SH-SY5Y (cell line): ENCODE measurements around the gene CD44.

ENCODE experiments used
- GATA2 ChIP-seq: IDR thresholded peaks from 2 replicates; pipeline ENCODE4 v1.6.1; 2011; ENCODE audit warnings: mild to moderate bottlenecking, low read depth, low read length
- GATA3 ChIP-seq: IDR thresholded peaks from 2 replicates; pipeline ENCODE4 v1.6.1; 2011; ENCODE audit warnings: low read depth, mild to moderate bottlenecking, low read length, moderate library complexity

- TF ChIP-seq GATA2 (no peak), GATA3 (no peak)
These were observed 32.3 kb downstream of the CD44 start for GRCh38 chr11:35171226-35171625.
